SH-SY5Y (cell line): ENCODE results near the gene VEGFC.

Source experiments
- GATA2 ChIP-seq: IDR thresholded peaks from 2 replicates; pipeline ENCODE4 v1.6.1; 2011; ENCODE audit warnings: mild to moderate bottlenecking, low read depth, low read length
- GATA3 ChIP-seq: IDR thresholded peaks from 2 replicates; pipeline ENCODE4 v1.6.1; 2011; ENCODE audit warnings: low read depth, mild to moderate bottlenecking, low read length, moderate library complexity

DNA sequence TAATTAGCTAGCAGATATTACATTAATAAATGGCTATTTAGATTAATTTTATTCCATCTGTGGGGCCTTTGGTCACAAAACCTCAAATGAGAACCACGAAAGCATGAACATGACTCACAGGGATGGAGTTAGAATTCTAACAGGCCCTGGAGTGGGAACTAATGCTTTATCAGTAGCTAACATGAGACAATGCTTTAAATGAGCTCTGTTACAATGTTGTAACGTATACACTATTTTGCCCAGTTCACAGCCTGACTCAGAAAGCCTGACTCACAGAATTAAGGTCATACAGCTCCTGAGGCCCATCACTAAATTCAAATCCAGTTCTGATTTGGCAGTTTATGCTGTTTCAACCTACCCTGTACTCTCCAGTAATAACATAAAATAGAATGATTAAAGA is 23.2 kb downstream of the VEGFC start:
- TF ChIP-seq GATA2 (no peak), GATA3 (no peak)
